Stimulated activated CD8-positive, alpha-beta memory T cell treated with anti-CD3 and anti-CD28 coated beads, Interleukin-15, amount 100 ng/mL, for 1 hour (primary cell): ENCODE results near the gene UPF3A.
A peak's percentile ranks its signal among the peaks of the same experiment; 100 is the strongest.
"Not testable (repeated sequence)": the region's sequence is repeated elsewhere in the genome, so short reads cannot be mapped to it uniquely, and the experiment has no call there.

ENCODE experiments used
- DNase-seq: peaks from one replicate; pipeline ENCODE4 v3.0.0-alpha.2; 2020; ENCODE audit warnings: low read depth

UPF3A gene

DNA sequence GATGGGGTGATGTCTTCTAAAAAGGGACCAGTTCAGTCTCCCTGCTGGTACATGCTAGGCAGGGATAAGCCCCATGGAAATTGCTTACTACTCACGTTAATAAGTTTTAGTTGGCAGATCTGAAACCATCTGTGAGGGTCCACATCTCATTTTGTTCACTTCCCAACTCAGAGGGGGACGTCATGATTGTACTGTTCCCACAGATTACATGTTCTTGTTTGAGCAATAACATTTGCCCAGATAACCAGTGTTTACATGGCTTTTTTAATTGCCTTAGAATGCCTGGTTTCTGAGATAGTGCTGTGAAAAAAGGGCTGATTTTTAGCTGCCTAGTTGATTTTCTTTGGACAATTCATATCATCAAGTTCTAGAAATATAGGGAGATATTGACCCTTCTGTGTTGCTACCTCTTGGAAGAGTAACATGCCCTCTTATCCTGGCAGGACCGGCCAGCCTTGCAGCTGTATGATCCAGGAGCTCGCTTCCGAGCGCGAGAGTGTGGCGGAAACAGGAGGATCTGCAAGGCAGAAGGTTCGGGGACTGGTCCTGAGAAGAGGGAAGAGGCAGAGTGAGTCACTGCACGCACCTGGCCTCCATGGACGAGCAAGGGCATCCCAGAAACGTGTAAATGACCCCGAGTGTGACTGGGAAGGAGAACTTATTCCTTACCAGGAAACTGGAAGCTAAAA lies 23.1 kb downstream of the UPF3A start:
- DNase-seq = no peak

DNA sequence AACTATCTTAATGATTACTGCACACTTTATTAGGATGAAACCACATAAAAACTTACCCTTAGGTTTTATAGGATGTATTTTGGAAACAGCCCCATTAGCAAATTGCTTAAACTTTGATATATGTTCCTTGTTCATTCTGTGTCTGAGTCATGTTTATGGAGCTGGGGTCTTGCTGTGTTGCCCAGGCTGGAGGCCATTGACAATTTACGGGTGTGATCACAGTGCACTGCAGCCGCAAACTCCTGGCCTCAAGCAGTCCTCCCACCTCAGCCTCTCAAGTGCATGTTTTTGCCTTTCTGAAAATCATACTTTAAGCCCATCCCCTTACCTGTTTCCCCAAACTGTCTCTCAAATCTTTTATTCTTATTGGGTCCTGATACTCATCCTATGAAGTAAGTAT lies 27.7 kb downstream of the UPF3A start:
- DNase-seq = no peak

DNA sequence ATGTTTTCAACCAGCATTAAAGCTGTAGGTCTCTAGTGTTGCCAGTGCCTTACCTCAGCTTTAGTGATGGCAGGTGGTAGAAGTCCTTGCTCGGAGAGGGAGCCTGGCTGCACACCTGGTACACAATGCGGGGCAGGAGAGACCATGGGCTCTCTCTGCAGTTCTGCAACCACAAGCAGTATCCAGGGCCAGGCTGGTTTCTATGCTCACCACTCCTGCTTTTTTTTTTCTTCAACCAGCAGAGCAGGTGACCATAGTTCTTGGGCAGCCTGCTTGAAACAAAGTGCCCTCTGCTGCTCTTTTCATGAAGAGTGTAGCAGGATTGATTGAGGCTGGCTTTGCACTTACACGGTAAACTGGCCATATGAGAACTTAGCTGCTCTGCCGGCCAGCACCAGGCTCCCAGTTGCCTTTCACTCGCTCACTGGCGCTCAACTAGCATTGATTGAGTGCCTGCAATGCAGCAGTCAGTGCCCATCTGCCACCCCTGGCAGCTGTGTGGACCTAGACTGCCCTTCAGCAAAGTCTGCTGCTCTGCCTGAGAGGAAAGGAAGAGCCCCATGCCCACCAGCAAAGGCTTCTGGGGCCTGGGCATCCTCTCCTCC lies 28.5 kb downstream of the UPF3A start:
- DNase-seq = no peak

DNA sequence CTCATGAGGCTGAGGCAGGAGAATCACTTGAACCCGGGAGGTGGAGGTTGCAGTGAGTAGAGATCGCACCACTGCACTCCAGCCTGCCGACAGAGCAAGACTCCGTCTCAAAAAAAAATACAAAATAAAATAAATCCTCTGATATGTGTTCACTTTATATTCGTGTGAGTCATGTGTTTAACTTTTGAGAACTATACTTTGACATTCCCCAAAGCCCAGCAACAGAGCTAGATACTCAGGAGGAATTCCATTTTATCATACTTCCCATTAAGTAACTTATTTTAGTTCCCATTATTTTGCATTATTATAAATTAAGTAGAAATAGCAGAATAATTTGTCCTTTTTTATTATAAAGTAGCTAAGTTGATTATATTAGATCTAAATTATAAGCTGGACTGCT lies 29.6 kb downstream of the UPF3A start:
- no peak for DNase-seq

DNA sequence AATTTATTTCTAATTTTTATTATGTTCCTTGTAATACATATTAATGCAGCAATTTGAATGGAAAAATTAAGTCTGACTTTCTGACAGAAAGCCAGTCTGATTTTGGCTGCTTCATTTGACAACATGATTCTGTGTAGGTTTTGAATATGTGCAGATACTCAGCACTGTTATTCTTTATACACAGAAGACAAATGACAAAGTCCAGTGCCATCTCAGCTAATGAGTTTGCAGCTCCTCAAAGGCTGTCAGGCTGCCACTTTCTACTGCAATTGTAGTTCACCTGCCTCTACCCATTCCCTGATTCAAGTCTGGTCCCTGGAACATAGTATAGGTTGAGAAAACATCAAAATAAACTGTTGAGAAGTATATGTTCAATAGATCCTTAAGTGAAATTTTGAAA lies 30.0 kb downstream of the UPF3A start:
- DNase-seq = no peak

DNA sequence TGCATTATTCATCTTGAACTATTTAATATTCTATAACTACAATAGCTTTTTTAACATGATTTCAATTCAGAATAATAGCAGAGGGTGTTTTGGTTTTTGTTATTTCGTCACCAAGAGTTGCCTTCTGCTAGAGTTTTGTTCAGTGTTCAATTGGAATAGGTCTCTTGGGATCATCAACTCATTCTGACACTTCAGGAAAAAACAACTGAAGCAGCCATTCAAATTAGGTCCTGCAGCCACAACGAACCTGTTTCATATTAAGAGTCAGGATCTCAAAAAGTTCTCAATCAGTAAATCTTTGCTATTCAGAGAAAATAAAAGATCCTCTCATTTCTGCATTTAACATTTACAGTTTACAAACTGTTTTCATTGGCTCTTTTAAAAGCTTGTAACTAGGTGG lies 30.5 kb downstream of the UPF3A start:
- no peak for DNase-seq

DNA sequence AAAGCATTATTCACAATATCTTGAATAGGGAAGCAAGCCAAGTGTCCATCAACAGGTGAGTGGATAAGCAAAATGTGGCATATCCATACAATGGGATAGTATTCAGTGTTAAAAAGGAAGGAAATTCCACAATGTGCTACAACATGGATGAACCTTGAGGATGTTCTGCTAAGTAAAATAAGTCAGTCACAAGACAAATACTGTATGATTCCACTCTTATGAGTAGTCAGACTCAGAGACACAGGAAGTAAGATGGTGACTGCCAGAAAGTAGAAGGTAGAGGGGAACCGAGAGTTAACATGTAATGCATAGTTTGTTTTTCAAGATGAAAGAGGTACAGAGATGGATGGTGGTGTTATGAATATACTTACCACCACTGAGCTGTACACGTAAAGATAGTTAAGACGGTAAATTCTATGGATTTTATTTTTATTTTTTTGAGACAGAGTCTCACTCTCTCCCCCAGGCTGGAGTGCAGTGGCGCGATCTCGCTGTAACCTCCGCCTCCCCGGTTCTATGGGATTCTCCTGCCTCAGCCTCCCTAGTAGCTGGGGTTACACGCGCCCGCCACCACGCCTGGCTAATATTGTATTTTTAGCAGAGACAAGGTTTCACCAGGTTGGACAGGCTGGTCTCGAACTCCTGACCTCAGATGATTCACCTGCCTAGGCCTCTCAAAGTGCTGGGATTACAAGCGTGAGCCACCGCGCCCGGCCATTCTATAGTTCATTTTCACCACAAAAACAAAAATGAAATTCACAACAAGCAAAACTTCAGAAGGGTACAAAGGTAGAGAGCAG lies 31.9 kb downstream of the UPF3A start:
- DNase-seq = no peak

DNA sequence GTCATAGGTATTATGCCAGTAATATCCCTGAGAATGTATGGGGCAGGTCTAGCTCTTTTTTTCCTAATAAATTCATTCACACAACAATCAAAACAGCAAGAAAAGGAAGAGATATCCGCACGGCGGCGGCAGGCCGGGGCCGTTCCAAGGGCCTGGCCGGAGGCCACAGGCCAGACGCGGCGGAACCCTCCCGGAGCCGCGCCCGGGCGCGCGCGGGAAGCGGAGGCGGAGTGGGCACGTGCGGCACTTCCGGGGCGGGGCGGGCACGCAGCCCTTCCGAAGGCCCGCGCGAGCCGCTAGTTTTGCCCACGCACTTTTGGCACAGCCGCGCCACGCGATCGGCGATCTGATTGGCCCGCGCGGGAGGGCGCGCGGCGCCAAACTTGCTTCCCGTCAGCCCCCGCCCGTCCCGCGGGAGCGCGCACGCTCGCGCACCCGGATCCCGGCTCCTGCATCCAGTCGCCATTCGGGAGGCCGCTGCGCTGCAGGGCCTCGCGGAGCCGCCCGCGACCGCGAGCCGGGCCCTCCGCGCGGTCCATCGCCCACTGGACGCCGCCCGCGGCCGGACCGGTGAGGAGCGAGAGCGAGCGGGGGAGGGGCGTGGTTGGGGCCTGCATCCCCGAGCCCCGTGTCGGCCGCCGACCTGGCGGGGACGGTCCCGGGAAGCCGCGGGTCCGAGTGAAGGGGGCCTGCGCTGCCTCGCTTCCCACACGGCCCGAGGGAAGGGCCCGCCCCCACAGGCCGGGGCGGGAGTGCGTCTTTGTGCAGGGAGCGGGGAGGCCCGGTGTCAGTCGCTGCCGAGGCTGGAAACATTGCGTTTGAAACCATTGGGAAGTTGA lies 32.9 kb downstream of the UPF3A start, which contains the start of gene CHAMP1:
TSS of gene CHAMP1 (plus strand) at position 430 of the 839 bp plus-strand sequence. CDS start 9,340 bp downstream, outside the sequence.
- DNase-seq = peak; percentile 68

DNA sequence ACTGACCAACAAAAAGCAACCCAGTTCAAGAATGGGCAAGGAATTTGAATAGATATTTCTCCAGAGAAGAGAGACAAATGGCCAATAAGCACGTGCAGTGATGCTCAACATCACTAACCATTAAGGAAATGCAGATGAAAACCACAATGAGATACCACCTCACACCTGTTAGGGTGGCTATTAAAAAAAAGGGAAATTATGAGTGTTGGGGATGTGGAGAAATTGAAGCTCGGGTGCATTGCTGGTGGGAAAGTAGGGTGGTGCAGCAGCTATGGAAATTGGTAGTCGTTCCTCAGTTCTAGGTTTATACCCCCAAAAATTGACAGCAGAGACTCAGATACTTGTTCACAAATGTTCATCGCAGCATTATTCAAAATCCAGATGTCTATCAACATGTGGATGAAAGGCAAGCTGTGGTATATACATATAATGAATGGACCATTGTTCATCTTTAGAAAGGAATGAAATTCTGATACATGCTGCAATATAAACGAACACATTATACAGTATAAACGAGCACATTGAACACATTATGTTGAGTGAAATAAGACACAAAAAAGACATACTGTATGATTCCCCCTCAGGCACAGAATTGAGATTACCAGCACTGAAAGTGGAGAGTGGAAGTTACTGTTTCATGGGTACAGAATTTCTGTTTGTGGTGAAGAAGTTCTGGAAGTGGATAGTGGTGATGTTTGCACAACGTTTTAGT lies 33.8 kb downstream of the UPF3A start:
- no peak for DNase-seq

DNA sequence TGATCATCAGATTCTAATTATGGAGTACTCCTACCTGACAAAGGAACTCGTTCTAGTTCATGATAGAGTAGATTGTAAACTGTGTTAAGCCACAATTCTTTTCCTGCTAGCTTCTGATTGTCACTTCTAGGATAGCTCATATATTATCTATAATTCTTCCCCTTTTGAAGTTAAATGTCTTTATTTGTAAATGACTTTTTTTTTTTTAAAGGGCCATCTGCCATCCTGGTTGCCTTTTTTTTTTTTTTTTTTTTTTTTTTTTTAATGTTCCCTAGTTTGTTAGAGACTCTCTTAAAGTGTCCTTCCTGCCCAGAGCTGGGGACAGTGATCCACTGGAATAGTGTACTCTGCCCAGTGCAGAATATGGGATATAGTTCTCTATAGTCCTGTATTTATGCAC lies 37.2 kb downstream of the UPF3A start:
- DNase-seq = no peak

DNA sequence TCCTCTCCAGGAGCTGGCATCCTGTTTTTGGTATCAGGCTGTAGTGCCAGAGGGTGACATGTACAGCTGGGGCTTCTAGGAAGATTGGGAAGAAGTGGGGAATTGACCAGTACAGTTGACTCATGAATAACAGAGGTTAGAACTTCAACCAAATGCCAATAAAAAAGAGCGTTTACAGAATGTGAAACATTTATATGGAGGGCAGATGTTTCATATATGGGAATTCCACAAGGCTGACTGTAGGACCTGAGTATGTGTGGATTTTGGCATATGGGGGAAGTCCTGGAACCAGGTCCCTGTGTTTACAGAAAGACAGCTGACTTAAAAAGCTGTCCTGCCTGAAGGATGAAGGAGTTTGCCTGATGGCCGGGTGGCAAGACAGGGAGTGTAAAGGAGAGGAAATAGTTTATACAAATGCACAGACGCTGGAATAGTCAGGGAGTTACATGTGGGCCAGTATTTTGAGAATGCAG lies 38.1 kb downstream of the UPF3A start:
- no peak for DNase-seq

DNA sequence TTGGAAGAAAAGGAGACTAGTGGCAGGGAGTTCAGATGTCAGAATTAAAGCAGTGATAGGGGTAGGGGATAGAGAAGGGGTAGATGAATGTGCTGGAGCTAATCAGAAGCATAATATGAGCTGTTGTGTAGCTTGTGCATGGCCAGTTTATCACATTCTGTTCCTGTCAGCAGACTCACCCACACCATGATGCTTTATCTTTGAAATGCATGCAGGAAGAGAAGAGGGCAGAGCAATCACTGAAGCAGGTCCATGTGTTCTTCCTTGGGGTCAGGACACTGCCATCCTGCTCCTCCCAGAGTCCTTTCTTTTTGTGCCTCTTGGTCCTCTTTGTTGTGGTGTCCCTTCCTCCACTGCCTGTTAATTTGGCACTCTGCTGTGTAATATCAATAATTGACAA lies 38.7 kb downstream of the UPF3A start:
- DNase-seq = no peak

DNA sequence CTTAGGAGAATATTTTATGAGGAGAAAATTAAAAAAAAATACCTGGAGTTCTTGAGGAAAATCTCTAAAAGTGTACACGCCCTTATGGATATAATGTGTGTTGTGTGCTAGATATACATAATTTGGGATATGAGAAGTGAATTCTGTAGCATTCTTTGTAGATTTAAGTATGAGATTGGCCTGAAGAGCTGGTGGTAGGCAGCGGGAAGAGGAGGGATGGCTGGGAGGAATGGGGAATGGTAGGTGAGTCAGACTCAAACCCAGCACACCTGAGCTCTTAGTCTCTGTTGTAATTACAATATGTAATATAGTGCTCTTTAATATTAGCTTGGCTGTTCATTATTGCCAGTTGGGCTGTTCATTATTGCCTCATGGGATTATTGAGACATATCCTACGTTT lies 39.9 kb downstream of the UPF3A start:
- DNase-seq = no peak

DNA sequence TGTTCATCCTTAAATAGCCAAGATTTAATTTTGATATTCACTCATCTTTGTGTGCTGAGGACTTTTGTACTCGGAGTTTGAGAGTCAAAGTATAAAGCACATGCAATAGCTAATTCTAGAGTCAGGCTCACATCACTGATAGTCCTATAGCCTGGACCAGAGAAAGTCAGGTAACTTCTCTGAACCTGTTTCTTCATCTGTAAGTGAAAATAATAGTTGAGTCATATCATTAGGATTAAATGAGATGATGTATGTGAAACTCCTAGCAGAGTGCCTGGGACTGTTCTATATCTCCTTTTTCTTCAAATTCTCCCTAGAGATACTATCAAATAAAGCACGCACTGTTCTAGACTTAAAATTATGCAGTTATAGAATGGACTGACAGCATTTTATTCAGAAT lies 41.9 kb downstream of the UPF3A start:
- no peak for DNase-seq

DNA sequence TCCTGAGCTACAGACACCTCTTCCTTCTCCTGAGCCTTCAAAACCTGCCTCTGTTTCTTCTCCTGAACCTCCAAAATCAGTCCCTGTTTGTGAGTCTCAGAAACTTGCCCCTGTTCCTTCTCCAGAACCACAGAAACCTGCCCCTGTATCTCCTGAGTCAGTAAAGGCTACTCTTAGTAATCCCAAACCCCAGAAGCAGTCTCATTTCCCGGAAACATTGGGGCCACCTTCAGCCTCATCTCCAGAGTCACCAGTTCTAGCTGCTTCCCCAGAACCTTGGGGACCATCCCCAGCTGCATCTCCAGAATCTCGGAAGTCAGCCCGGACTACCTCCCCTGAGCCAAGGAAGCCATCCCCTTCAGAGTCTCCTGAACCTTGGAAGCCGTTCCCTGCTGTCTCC lies 42.9 kb downstream of the UPF3A start:
- DNase-seq = no peak

DNA sequence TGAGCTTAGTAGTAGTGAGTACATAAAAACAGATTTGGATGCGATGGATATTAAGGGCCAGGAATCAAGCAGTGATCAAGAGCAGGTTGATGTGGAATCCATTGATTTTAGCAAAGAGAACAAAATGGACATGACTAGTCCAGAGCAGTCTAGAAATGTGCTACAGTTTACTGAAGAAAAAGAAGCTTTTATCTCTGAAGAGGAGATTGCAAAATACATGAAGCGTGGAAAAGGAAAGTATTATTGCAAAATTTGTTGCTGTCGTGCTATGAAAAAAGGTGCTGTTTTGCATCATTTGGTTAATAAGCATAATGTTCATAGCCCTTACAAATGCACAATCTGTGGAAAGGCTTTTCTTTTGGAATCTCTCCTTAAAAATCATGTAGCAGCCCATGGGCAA lies 44.3 kb downstream of the UPF3A start:
- DNase-seq = no peak

DNA sequence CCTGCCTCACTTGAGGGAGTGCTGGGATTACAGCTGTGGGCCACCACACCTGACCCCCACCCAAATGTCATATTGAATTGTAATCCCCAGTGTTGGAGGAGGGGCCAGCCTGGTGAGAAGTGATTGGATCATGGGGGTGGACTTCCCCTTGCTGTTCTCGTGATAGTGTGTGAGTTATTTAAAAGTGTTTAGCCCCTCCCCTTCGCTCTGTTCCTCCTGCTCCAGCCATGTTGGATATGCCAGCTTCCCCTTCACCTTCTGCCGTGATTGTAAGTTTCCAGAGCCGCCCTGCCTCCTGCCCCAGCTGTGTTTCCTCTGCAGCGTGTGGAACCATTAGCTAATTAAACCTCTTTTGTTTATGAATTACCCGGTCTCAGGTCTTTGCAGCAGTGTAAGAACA lies 46.6 kb downstream of the UPF3A start:
- DNase-seq = no peak

DNA sequence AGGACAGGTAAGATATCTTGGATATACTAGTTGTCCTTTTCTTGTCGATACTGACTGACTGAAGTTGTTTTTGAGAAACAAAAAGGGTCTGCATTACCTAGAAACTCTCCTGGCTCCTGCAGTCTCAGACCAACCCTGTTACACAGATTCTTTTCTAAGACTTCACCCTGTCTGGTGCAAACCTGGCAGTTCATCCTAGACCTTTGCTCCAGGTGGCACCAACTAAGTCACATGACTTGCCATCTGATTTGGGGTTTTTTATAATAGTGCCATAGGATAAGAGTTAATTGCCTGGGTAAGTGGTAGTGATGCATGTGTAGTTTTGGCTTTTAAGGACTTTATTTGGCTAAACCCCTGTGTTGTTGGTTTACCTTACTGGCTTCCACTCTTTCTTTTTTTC lies 47.2 kb downstream of the UPF3A start:
- DNase-seq = no peak

DNA sequence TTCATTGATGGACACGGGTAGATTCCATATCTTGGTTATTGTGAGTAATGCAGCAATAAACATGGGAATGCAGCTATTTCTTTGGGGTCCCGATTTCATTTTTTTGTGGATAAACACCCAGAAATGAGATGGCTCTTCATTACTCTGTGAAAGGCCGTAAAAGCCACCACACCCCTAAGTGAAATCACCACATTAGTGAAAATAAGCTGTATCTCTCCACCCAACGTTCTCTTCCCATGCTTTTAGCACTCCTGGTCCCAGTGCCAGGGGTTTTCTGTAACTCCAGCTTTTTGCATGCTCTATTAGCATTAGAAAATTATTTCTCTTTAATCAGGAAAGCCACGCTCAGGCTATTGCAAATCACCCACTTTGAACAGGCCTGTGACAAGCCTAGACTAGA lies 48.7 kb downstream of the UPF3A start:
- DNase-seq = no peak

DNA sequence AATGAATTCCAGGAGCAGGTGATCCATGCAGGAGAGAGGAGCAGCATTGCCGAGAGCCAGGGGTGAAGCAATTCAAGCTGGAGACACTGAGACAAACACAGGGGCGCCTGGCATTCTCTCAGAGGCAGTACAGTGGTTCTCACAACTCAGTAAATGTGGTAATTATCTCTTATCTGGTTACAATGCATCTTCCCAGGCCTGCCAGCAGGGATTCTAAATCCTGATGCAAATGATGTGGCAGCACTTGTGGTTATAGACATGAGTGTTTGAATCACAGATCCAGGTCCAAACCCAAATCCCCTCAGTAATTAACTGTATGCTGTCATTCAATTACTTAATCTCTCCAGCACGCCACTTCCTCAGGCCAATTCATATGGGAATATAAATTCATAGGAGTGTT lies 52.5 kb downstream of the UPF3A start:
- not testable (repeated sequence) for DNase-seq

DNA sequence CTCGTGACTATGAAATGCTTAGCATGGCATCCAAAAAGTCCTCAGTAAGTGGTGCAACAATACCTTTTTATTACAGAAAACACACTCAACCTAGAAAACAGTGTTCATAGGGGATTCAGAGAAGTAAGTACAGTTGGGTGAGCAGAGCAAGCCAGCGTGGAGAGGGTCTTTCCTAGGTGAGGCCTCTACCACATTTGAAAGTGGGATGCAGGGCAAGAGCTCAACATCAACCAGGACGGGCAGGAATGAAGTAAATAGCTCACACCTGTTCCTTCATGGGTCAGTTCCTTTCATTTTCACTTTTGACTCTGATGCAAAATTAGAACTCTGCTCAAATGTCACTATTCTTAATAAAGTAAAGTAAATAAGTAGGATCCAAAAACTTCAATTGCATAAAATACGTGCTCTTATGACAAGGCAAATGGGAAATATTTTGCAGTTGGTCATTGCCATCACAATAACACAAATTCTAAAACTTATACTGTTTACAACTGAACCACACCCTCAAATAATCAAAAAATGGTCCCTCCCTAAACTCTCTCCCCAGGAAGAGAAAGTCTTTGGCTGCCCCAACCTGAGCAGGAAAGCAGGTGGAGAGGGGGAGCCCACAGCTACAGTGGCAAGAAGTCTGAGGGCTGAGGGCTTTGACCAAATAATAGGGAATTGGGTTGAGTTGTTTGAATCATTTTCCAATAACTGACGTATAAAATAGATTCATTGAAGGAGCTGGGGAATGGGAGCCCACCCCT lies 53.1 kb downstream of the UPF3A start:
- DNase-seq = no peak
